Measurements from ENCODE around the gene CYP21A2.
"Not testable (repeated sequence)": the region's sequence is repeated elsewhere in the genome, so short reads cannot be mapped to it uniquely, and the experiment has no call there.

Gene CYP21A2

DNA sequence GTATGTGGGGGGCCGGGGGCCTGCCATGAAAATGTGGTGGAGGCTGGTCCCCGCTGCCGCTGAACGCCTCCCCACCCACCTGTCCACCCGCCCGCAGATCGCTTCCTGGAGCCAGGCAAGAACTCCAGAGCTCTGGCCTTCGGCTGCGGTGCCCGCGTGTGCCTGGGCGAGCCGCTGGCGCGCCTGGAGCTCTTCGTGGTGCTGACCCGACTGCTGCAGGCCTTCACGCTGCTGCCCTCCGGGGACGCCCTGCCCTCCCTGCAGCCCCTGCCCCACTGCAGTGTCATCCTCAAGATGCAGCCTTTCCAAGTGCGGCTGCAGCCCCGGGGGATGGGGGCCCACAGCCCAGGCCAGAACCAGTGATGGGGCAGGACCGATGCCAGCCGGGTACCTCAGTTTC lies 30.2 kb upstream of the CYP21A2 start:
- H3K9me3 ChIP-seq (ENCODE audit: control insufficient read depth, insufficient read depth, low read depth, low read length); H3K4me3 ChIP-seq (ENCODE audit: low read depth, low read length); H3K36me3 ChIP-seq (ENCODE audit: control insufficient read depth, insufficient read depth, low read length); H3K27ac ChIP-seq (ENCODE audit: low read depth, low read length); H3K27me3 ChIP-seq (ENCODE audit: control insufficient read depth, insufficient read depth, low read length); H3K4me1 ChIP-seq (ENCODE audit: control insufficient read depth, insufficient read depth, low read length); H3K9ac ChIP-seq (ENCODE audit: low read length): not testable (repeated sequence)

DNA sequence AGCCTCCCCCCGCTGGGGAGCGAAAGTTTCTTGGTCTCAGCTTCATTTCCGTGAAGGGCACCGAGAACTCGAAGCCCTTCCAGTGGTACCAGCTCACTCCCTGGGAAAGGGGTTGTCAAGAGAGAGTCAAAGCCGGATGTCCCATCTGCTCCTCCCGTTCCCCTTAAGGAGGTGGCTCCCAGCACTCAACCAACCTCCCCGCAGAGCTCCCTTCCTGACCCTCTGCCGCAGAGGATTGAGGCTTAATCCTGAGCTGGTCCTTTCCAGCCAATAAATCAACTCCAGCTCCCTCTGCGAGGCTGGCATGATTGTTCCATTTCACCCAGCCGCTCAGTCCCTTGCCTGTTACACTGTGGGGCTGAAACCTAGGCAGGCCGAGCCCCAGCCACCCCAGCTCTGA lies 29.6 kb upstream of the CYP21A2 start:
- H3K27ac ChIP-seq (ENCODE audit: low read depth, low read length); H3K9me3 ChIP-seq (ENCODE audit: control insufficient read depth, insufficient read depth, low read depth, low read length); H3K4me3 ChIP-seq (ENCODE audit: low read depth, low read length); H3K36me3 ChIP-seq (ENCODE audit: control insufficient read depth, insufficient read depth, low read length); H3K4me1 ChIP-seq (ENCODE audit: control insufficient read depth, insufficient read depth, low read length); H3K27me3 ChIP-seq (ENCODE audit: control insufficient read depth, insufficient read depth, low read length); H3K9ac ChIP-seq (ENCODE audit: low read length): not testable (repeated sequence)

DNA sequence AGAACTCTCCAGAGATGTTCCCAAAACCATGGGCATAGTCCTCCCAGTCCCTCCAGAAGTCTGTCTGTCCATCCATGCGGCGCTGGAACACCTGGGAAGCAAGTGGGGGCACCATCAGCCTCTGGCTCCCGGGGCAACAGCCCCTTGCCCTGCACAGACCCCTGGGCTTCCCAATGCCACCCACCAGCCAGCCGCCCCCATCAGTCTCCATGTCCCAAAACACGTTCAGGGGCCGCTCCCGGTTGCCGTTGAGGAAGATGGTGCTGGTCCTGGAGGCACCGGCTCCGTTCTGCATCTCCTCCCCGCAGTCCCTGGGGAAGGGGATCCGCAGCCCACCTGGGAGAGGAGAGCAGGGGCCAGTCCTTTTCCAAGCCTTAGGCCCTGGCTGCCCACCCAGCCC lies 28.7 kb upstream of the CYP21A2 start:
- H3K4me1 ChIP-seq (ENCODE audit: control insufficient read depth, insufficient read depth, low read length); H3K27me3 ChIP-seq (ENCODE audit: control insufficient read depth, insufficient read depth, low read length); H3K27ac ChIP-seq (ENCODE audit: low read depth, low read length); H3K9ac ChIP-seq (ENCODE audit: low read length); H3K4me3 ChIP-seq (ENCODE audit: low read depth, low read length); H3K36me3 ChIP-seq (ENCODE audit: control insufficient read depth, insufficient read depth, low read length); H3K9me3 ChIP-seq (ENCODE audit: control insufficient read depth, insufficient read depth, low read depth, low read length): not testable (repeated sequence)

DNA sequence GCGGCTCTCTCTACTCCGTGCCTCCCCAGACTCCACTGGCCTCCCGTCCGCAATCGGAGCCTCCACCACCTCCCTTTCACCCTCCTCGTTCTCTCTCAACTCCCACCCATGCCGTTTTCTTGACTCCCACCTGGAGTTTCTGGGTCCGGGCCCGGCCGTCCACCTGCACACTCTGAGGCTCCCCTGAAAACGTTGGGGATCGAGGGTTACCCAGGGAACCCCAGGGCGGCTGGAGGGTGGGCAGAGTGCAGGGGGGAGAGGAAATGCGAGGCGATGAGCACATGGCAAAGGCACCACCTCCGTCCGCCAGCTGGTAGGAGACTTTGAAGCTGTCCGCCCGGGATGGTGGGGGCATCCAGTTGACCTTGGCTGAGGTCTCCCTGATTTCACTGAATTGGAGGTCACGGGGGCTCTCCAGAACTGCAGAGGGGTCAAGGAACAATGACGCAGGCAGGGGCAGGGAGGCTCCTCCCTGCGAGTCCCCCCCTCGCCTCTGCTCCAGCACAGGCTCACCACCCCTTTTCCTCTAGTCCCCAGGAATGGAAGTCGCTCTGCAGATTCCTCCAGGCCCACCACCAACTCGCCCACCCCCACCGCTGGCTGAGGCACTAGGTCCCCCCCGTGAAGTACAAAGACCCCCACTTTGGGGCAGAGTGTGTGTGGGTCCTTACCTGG lies 27.2 kb upstream of the CYP21A2 start:
- H3K4me1 ChIP-seq (ENCODE audit: control insufficient read depth, insufficient read depth, low read length); H3K9ac ChIP-seq (ENCODE audit: low read length); H3K27me3 ChIP-seq (ENCODE audit: control insufficient read depth, insufficient read depth, low read length); H3K27ac ChIP-seq (ENCODE audit: low read depth, low read length); H3K36me3 ChIP-seq (ENCODE audit: control insufficient read depth, insufficient read depth, low read length); H3K9me3 ChIP-seq (ENCODE audit: control insufficient read depth, insufficient read depth, low read depth, low read length); H3K4me3 ChIP-seq (ENCODE audit: low read depth, low read length): not testable (repeated sequence)

DNA sequence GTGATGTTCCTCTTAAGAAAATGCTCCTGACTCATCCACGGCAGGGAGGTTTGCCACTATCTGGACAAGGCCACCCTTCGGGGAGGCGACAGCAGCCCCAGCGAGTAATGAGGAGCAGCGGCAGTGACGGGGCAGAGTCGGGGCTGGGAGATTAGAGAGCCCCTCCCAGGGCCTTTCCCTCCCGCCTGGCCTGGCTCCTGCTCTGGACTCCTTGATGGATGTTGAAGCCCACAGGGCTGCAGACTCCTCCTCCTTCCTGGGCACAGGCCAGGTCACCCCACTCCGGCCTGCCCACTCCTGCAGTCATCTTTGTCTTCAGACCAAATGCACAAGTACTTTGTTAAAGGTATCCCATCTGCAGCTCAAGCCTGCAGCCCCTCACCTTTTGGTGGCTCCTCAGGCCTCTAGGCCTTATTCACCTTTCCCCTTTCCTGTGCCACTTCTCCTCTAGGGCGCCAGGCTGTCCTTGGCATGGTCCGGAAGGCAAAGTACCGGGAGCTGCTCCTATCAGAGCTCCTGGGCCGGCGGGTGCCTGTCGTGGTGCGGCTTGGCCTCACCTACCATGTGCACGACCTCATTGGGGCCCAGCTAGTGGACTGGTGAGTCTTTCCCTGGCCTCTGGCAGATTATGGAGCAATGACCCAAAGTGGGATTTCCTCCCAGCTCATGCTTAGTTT lies 25.1 kb upstream of the CYP21A2 start:
- not testable (repeated sequence) for H3K27ac ChIP-seq (ENCODE audit: low read depth, low read length); H3K9me3 ChIP-seq (ENCODE audit: control insufficient read depth, insufficient read depth, low read depth, low read length); H3K9ac ChIP-seq (ENCODE audit: low read length); H3K4me3 ChIP-seq (ENCODE audit: low read depth, low read length); H3K36me3 ChIP-seq (ENCODE audit: control insufficient read depth, insufficient read depth, low read length); H3K27me3 ChIP-seq (ENCODE audit: control insufficient read depth, insufficient read depth, low read length); H3K4me1 ChIP-seq (ENCODE audit: control insufficient read depth, insufficient read depth, low read length)

DNA sequence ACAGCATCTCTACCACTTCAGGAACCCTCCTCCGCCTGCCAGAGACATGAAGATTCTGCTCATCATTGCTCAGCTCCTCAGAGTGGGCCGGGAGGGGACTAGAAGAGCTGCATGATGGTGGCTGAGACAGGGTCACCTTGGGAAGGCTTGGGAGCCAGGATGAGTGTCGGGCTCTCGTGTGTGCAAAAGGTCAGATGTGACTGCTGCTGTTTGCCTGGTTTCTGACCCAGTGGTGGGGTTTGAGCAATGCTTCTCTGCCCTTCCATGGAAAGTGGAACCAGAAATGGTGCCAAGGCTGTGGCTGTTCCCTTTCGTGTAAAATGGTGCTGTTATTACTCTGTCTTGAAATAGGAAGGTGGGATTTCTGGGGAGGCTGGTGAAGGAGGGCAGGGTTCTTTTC lies 24.5 kb upstream of the CYP21A2 start:
- not testable (repeated sequence) for H3K4me3 ChIP-seq (ENCODE audit: low read depth, low read length); H3K36me3 ChIP-seq (ENCODE audit: control insufficient read depth, insufficient read depth, low read length); H3K4me1 ChIP-seq (ENCODE audit: control insufficient read depth, insufficient read depth, low read length); H3K27ac ChIP-seq (ENCODE audit: low read depth, low read length); H3K9ac ChIP-seq (ENCODE audit: low read length); H3K9me3 ChIP-seq (ENCODE audit: control insufficient read depth, insufficient read depth, low read depth, low read length); H3K27me3 ChIP-seq (ENCODE audit: control insufficient read depth, insufficient read depth, low read length)

DNA sequence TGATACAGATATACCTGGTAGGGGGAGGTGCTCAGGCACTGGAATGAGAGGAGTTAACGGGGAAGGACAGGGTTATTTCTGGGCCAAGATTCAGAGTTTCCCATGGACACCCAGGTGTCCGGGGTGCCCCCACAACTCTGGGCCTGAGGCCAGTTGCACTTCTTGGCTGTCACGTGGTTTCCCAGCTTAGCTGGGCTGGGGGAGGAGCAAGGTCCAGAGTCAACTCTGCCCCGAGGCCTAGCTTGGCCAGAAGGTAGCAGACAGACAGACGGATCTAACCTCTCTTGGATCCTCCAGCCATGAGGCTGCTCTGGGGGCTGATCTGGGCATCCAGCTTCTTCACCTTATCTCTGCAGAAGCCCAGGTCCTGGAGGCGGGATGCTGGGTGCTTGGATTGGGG lies 23.7 kb upstream of the CYP21A2 start, which contains the start of gene C4B:
TSS of gene C4B (plus strand) at position 249 of the 400 bp plus-strand sequence. CDS start at position 300, 51 bp downstream.
- not testable (repeated sequence) for H3K4me3 ChIP-seq (ENCODE audit: low read depth, low read length); H3K4me1 ChIP-seq (ENCODE audit: control insufficient read depth, insufficient read depth, low read length); H3K27me3 ChIP-seq (ENCODE audit: control insufficient read depth, insufficient read depth, low read length); H3K27ac ChIP-seq (ENCODE audit: low read depth, low read length); H3K36me3 ChIP-seq (ENCODE audit: control insufficient read depth, insufficient read depth, low read length); H3K9ac ChIP-seq (ENCODE audit: low read length); H3K9me3 ChIP-seq (ENCODE audit: control insufficient read depth, insufficient read depth, low read depth, low read length)

DNA sequence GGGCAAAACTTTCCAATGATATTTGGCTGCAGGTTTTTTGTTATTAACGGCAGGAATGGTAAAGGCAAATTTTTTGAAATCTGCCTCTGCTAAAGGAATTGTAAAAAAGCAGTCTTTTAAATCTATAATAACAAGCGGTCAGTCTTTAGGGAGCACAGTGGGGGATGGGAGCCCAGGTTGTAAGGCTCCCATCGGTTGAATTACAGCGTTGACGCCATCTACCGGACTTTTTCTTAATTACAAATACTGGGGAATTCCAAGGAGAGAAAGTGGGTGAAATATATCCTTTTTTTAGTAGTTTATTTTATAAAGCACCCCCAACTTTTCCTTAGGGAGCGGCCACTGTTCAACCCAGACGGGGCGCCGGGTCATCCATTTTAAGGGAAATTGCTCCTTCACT lies 16.1 kb upstream of the CYP21A2 start:
- not testable (repeated sequence) for H3K36me3 ChIP-seq (ENCODE audit: control insufficient read depth, insufficient read depth, low read length); H3K9ac ChIP-seq (ENCODE audit: low read length); H3K27ac ChIP-seq (ENCODE audit: low read depth, low read length); H3K4me3 ChIP-seq (ENCODE audit: low read depth, low read length); H3K9me3 ChIP-seq (ENCODE audit: control insufficient read depth, insufficient read depth, low read depth, low read length); H3K27me3 ChIP-seq (ENCODE audit: control insufficient read depth, insufficient read depth, low read length); H3K4me1 ChIP-seq (ENCODE audit: control insufficient read depth, insufficient read depth, low read length)

DNA sequence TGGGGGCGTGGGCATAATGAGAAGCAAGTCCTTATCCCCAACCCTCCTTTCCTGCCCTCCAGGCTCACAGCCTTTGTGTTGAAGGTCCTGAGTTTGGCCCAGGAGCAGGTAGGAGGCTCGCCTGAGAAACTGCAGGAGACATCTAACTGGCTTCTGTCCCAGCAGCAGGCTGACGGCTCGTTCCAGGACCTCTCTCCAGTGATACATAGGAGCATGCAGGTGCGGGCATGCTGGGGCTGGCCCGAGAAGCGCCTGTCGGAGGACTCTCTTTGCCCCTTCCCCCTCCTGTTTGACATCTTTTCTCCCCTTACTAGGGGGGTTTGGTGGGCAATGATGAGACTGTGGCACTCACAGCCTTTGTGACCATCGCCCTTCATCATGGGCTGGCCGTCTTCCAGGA lies 9.6 kb upstream of the CYP21A2 start:
- not testable (repeated sequence) for H3K9ac ChIP-seq (ENCODE audit: low read length); H3K36me3 ChIP-seq (ENCODE audit: control insufficient read depth, insufficient read depth, low read length); H3K27ac ChIP-seq (ENCODE audit: low read depth, low read length); H3K9me3 ChIP-seq (ENCODE audit: control insufficient read depth, insufficient read depth, low read depth, low read length); H3K4me3 ChIP-seq (ENCODE audit: low read depth, low read length); H3K4me1 ChIP-seq (ENCODE audit: control insufficient read depth, insufficient read depth, low read length); H3K27me3 ChIP-seq (ENCODE audit: control insufficient read depth, insufficient read depth, low read length)

DNA sequence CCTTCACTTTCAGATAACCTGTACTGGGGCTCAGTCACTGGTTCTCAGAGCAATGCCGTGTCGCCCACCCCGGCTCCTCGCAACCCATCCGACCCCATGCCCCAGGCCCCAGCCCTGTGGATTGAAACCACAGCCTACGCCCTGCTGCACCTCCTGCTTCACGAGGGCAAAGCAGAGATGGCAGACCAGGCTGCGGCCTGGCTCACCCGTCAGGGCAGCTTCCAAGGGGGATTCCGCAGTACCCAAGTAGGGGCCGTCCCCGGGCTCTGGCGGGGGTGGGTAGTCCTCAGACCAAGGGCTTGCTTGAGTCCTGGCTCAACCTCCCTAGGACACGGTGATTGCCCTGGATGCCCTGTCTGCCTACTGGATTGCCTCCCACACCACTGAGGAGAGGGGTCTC lies 8.7 kb upstream of the CYP21A2 start:
- H3K27me3 ChIP-seq (ENCODE audit: control insufficient read depth, insufficient read depth, low read length); H3K9me3 ChIP-seq (ENCODE audit: control insufficient read depth, insufficient read depth, low read depth, low read length); H3K4me3 ChIP-seq (ENCODE audit: low read depth, low read length); H3K27ac ChIP-seq (ENCODE audit: low read depth, low read length); H3K4me1 ChIP-seq (ENCODE audit: control insufficient read depth, insufficient read depth, low read length); H3K36me3 ChIP-seq (ENCODE audit: control insufficient read depth, insufficient read depth, low read length); H3K9ac ChIP-seq (ENCODE audit: low read length): not testable (repeated sequence)

DNA sequence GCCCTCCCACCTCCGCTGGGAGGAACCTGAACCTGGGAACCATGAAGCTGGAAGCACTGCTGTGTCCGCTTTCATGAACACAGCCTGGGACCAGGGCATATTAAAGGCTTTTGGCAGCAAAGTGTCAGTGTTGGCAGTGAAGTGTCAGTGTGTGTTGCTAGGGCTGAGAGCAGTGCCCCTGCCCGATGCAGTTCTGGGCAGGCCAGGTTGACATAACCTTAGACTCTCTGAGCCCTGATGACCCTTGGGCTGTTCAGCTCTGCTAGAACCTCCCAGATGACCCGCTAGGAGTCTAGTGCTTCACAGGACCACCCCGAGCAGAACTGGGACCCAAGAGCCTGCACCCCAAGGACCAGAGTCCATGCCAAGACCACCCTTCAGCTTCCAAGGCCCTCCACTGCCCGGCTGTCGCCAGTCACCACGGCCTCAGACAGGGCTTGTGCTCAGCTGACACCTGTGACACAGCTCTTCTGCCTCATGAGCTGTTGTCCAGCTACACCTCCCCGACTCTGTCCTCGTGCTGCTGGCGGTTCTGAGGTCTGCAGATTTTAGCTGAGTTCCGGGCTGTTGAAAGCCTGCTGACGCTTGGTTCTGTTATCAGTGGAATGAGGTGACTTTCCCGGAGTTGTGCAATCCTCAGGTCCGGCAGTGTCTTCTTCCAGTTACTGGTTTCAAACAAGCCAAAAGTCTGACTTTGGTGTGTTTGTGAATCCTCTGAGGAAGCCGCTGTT lies 2.8 kb upstream of the CYP21A2 start:
- H3K4me1 ChIP-seq (ENCODE audit: control insufficient read depth, insufficient read depth, low read length); H3K4me3 ChIP-seq (ENCODE audit: low read depth, low read length); H3K36me3 ChIP-seq (ENCODE audit: control insufficient read depth, insufficient read depth, low read length); H3K27me3 ChIP-seq (ENCODE audit: control insufficient read depth, insufficient read depth, low read length); H3K9me3 ChIP-seq (ENCODE audit: control insufficient read depth, insufficient read depth, low read depth, low read length); H3K9ac ChIP-seq (ENCODE audit: low read length); H3K27ac ChIP-seq (ENCODE audit: low read depth, low read length): not testable (repeated sequence)

All from HUES6 (cell line).